Activated naive CD8-positive, alpha-beta T cell treated with anti-CD3 and anti-CD28 coated beads, Interleukin-2, amount 10 ng/mL, durations not matched to agents 7 days and 5 days (primary cell): Measurements from ENCODE around the gene ARFGEF3. TPM values are rescaled to one million over a fixed set of nuclear protein-coding genes. Genes with fewer than 3 reads are reported as not detected.
"Not testable (repeated sequence)": the region's sequence is repeated elsewhere in the genome, so short reads cannot be mapped to it uniquely, and the experiment has no call there.

ENCODE experiments used
- ATAC-seq: fragments of 150-1000 bp; cut with Tn5 transposase; one replicate; pipeline ENCODE4 v1.10.0; 2021; ENCODE audit warnings: low read depth, moderate library complexity
- POLR2A ChIA-PET: fragments of 350-600 bp; sonication (Branson Sonifier 250); formaldehyde crosslinking; loops from one replicate; lab custom pipeline; 2021; ENCODE audit warnings: antibody characterized with exemption; lab: Charles Lee
- DNase-seq: peaks from one replicate; pipeline ENCODE4 v3.0.0; 2021
- H3K27ac Mint-ChIP-seq: one replicate; pipeline ENCODE4 v1.8.0; 2022; ENCODE audit warnings: mild to moderate bottlenecking, mixed read lengths
- H3K27me3 Mint-ChIP-seq: one replicate; pipeline ENCODE4 v1.8.0; 2022; ENCODE audit warnings: mild to moderate bottlenecking, moderate library complexity, mixed read lengths
- H3K36me3 Mint-ChIP-seq: one replicate; pipeline ENCODE4 v1.8.0; 2021; ENCODE audit warnings: mild to moderate bottlenecking, mixed read lengths
- H3K4me1 Mint-ChIP-seq: one replicate; pipeline ENCODE4 v1.8.0; 2021; ENCODE audit warnings: mixed read lengths
- H3K4me3 Mint-ChIP-seq: one replicate; pipeline ENCODE4 v1.8.0; 2022; ENCODE audit warnings: mild to moderate bottlenecking, moderate library complexity, mixed read lengths
- H3K9me3 Mint-ChIP-seq: one replicate; pipeline ENCODE4 v1.8.0; 2021; ENCODE audit warnings: mixed read lengths
- total RNA-seq, 2 experiments: library from RNA; stranded (reverse); gene quantifications; one replicate each; pipeline ENCODE4 v1.2.3, GENCODE V29; 2021

The ARFGEF3 gene
- total RNA-seq, result under 1 TPM; 0.28 to 0.30 TPM

GRCh38 chr6:138161338-138162110 lies at the start of gene ARFGEF3:
Gene ARFGEF3 (plus strand): TSS chr6:138161939. CDS start chr6:138162087, 148 bp downstream.
- DNase-seq, result peak; percentile 73

GRCh38 chr6:138113588-138114210 lies 48.0 kb upstream of the ARFGEF3 start:
- no peak overlapping the region for H3K27ac Mint-ChIP-seq
- POLR2A ChIA-PET, result no interaction called here
- no peaks in the 10 kb centered on the region for H3K36me3 Mint-ChIP-seq
- ATAC-seq (no peak), DNase-seq (no peak)
- no peak overlapping the region for H3K4me3 Mint-ChIP-seq
- peaks cover 30% of the 10 kb centered on the region for H3K27me3 Mint-ChIP-seq
- H3K9me3 Mint-ChIP-seq, result no peaks in the 10 kb centered on the region
- peaks cover 9% of the 10 kb centered on the region for H3K4me1 Mint-ChIP-seq

More at GRCh38 chr6:138161338-138162110, at the start of gene ARFGEF3:
- Mint-ChIP-seq H3K27ac (no peak within 1 kb of the TSS), H3K4me1 (peaks cover 10% of the 10 kb centered on the region), H3K4me3 (peak within 1 kb of the TSS; percentile 78), H3K36me3 (no peaks in the 10 kb centered on the region), H3K27me3 (peaks cover 61% of the 10 kb centered on the region), H3K9me3 (no peaks in the 10 kb centered on the region)
- peak; percentile 91 for ATAC-seq
- POLR2A ChIA-PET, result no interaction called here

- POLR2A ChIA-PET, result no interaction called here
These were observed 46.5 kb upstream of the ARFGEF3 start for GRCh38 chr6:138115201-138115600.

GRCh38 chr6:138115877-138116660 lies 45.7 kb upstream of the ARFGEF3 start:
- Mint-ChIP-seq H3K4me1 (peaks cover 6% of the 10 kb centered on the region), H3K36me3 (no peaks in the 10 kb centered on the region), H3K27ac (no peak overlapping the region), H3K9me3 (no peaks in the 10 kb centered on the region), H3K27me3 (peaks cover 28% of the 10 kb centered on the region), H3K4me3 (no peak overlapping the region)
- DNase-seq (no peak), ATAC-seq (peak; percentile 93)
- POLR2A ChIA-PET, result interaction anchor here (0.7 kb wide), 4 partner anchors 21 to 913 kb away, joined by 3 to 6 read pairs (median 4); no protein-coding TSS in a partner anchor

More at GRCh38 chr6:138115201-138115600, 46.5 kb upstream of the ARFGEF3 start:
- Mint-ChIP-seq H3K27ac (no peak overlapping the region), H3K27me3 (peaks cover 27% of the 10 kb centered on the region), H3K4me1 (peaks cover 6% of the 10 kb centered on the region), H3K4me3 (no peak overlapping the region), H3K36me3 (no peaks in the 10 kb centered on the region), H3K9me3 (no peaks in the 10 kb centered on the region)
- ATAC-seq, result no peak
- no peak for DNase-seq

- Mint-ChIP-seq H3K27me3 (peaks cover 27% of the 10 kb centered on the region), H3K4me3 (no peak overlapping the region), H3K27ac (no peak overlapping the region), H3K4me1 (peaks cover 6% of the 10 kb centered on the region), H3K36me3 (no peaks in the 10 kb centered on the region), H3K9me3 (no peaks in the 10 kb centered on the region)
- POLR2A ChIA-PET, result interaction anchor here (0.7 kb wide), 1 partner anchor 21 kb away, joined by 4 read pairs; no protein-coding TSS in a partner anchor
- DNase-seq (no peak), ATAC-seq (no peak)
These were observed 45.1 kb upstream of the ARFGEF3 start for GRCh38 chr6:138116661-138116999.

- Mint-ChIP-seq H3K36me3 (no peaks in the 10 kb centered on the region), H3K27ac (no peak overlapping the region), H3K27me3 (peaks cover 29% of the 10 kb centered on the region), H3K9me3 (no peaks in the 10 kb centered on the region), H3K4me3 (no peak overlapping the region), H3K4me1 (peaks cover 6% of the 10 kb centered on the region)
- ATAC-seq (no peak), DNase-seq (no peak)
- POLR2A ChIA-PET, result no interaction called here
These were observed 44.3 kb upstream of the ARFGEF3 start for GRCh38 chr6:138117376-138117914.

GRCh38 chr6:138119229-138119628 lies 42.5 kb upstream of the ARFGEF3 start:
- DNase-seq, POLR2A ChIA-PET, H3K4me3 Mint-ChIP-seq, H3K27ac Mint-ChIP-seq, ATAC-seq, H3K36me3 Mint-ChIP-seq, H3K4me1 Mint-ChIP-seq, H3K9me3 Mint-ChIP-seq: not testable (repeated sequence)
- H3K27me3 Mint-ChIP-seq, result peaks cover 32% of the 10 kb centered on the region

- Mint-ChIP-seq H3K36me3 (no peaks in the 10 kb centered on the region), H3K4me3 (no peak overlapping the region), H3K27me3 (peaks cover 25% of the 10 kb centered on the region), H3K27ac (no peak overlapping the region), H3K4me1 (peaks cover 6% of the 10 kb centered on the region), H3K9me3 (peaks cover 2% of the 10 kb centered on the region)
- ATAC-seq (no peak), DNase-seq (no peak)
- POLR2A ChIA-PET, result no interaction called here
These were observed 41.8 kb upstream of the ARFGEF3 start for GRCh38 chr6:138119976-138120375.

GRCh38 chr6:138124096-138124495 lies 37.6 kb upstream of the ARFGEF3 start:
- Mint-ChIP-seq H3K27ac (no peak overlapping the region), H3K36me3 (no peaks in the 10 kb centered on the region), H3K27me3 (peaks cover 18% of the 10 kb centered on the region), H3K4me3 (no peak overlapping the region), H3K4me1 (no peaks in the 10 kb centered on the region), H3K9me3 (peaks cover 2% of the 10 kb centered on the region)
- DNase-seq, result no peak
- POLR2A ChIA-PET, result no interaction called here
- ATAC-seq, result no peak

- H3K9me3 Mint-ChIP-seq, result peaks cover 2% of the 10 kb centered on the region
- H3K4me3 Mint-ChIP-seq, result no peak overlapping the region
- no peak for DNase-seq
- POLR2A ChIA-PET, result no interaction called here
- H3K27me3 Mint-ChIP-seq, result peaks cover 13% of the 10 kb centered on the region
- H3K36me3 Mint-ChIP-seq, result no peaks in the 10 kb centered on the region
- no peak overlapping the region for H3K27ac Mint-ChIP-seq
- no peak for ATAC-seq
- no peaks in the 10 kb centered on the region for H3K4me1 Mint-ChIP-seq
These were observed 33.6 kb upstream of the ARFGEF3 start for GRCh38 chr6:138128096-138128495.

GRCh38 chr6:138129190-138129589 lies 32.5 kb upstream of the ARFGEF3 start:
- H3K4me1 Mint-ChIP-seq, result no peaks in the 10 kb centered on the region
- H3K27me3 Mint-ChIP-seq, result peaks cover 18% of the 10 kb centered on the region
- no peak overlapping the region for H3K4me3 Mint-ChIP-seq
- POLR2A ChIA-PET, result no interaction called here
- H3K9me3 Mint-ChIP-seq, result peaks cover under 1% of the 10 kb centered on the region
- DNase-seq (no peak), ATAC-seq (no peak)
- H3K27ac Mint-ChIP-seq, result no peak overlapping the region
- H3K36me3 Mint-ChIP-seq, result no peaks in the 10 kb centered on the region

- Mint-ChIP-seq H3K9me3 (peaks cover 2% of the 10 kb centered on the region), H3K27me3 (peaks cover 40% of the 10 kb centered on the region), H3K4me1 (no peaks in the 10 kb centered on the region), H3K27ac (no peak overlapping the region), H3K36me3 (no peaks in the 10 kb centered on the region), H3K4me3 (no peak overlapping the region)
- POLR2A ChIA-PET, result no interaction called here
- DNase-seq (no peak), ATAC-seq (no peak)
These were observed 18.9 kb upstream of the ARFGEF3 start for GRCh38 chr6:138142806-138143205.

GRCh38 chr6:138145402-138145801 lies 16.3 kb upstream of the ARFGEF3 start:
- Mint-ChIP-seq H3K27me3 (peaks cover 45% of the 10 kb centered on the region), H3K4me1 (no peaks in the 10 kb centered on the region), H3K4me3 (no peak overlapping the region), H3K9me3 (peaks cover 2% of the 10 kb centered on the region), H3K27ac (no peak overlapping the region), H3K36me3 (no peaks in the 10 kb centered on the region)
- no peak for ATAC-seq
- DNase-seq, result no peak
- POLR2A ChIA-PET, result no interaction called here
